Measurements from ENCODE around the gene FOXA3.
A peak's percentile ranks its signal among the peaks of the same experiment; 100 is the strongest.

Gene FOXA3

DNA sequence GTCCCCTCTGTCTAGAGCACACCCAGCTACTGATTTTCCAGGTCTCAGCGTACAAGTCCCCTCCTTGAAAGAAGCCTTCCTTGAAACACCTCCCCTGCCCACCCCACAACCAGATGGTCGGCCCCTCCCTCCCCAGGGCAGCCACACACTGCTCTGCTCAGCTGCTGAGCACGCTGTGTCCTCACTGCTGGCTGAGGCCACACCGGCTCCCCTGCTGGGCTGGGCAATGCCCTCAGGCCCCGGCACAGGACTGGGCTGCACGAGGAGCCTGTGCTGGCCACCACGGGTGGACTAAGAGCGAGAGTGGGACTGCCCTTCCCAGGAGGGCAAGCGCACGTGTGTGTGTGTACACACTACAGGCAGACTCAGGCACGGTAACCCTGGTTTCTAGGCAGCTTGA, 37.2 kb upstream of the FOXA3 start:
- Histone ChIP-seq H3K9ac (no peak overlapping the region), H3K36me3 (ENCODE audit: insufficient read depth) (0 out of 2 replicates have a peak, but pooled peaks cover under 1% of the 10 kb centered on the region), H3K4me3 (IDR thresholded peaks at IDR 0.05; ENCODE audit: insufficient read depth, low read depth, low read length) (no peak overlapping the region), H3K27ac (no peak overlapping the region; the same call in 1 of the 2 replicates), H4K20me1 (ENCODE audit: insufficient read depth) (no peaks in the 10 kb centered on the region), H3K79me2 (ENCODE audit: insufficient read depth, low read depth) (no peaks in the 10 kb centered on the region), H2AFZ (ENCODE audit: low read depth) (no peak overlapping the region), H3K4me2 (no peak overlapping the region; the same call in 1 of the 2 replicates), H3K4me1 (ENCODE audit: low read depth, poor library complexity, severe bottlenecking) (peaks cover 48% of the 10 kb centered on the region), H3K27me3 (ENCODE audit: insufficient read depth, low read depth) (no peaks in the 10 kb centered on the region)
- TF ChIP-seq, protein P1, sequence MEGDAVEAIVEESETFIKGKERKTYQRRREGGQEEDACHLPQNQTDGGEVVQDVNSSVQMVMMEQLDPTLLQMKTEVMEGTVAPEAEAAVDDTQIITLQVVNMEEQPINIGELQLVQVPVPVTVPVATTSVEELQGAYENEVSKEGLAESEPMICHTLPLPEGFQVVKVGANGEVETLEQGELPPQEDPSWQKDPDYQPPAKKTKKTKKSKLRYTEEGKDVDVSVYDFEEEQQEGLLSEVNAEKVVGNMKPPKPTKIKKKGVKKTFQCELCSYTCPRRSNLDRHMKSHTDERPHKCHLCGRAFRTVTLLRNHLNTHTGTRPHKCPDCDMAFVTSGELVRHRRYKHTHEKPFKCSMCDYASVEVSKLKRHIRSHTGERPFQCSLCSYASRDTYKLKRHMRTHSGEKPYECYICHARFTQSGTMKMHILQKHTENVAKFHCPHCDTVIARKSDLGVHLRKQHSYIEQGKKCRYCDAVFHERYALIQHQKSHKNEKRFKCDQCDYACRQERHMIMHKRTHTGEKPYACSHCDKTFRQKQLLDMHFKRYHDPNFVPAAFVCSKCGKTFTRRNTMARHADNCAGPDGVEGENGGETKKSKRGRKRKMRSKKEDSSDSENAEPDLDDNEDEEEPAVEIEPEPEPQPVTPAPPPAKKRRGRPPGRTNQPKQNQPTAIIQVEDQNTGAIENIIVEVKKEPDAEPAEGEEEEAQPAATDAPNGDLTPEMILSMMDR (conservative IDR thresholded peaks at IDR 0.05; ENCODE audit: low read depth, low read length): no peak

DNA sequence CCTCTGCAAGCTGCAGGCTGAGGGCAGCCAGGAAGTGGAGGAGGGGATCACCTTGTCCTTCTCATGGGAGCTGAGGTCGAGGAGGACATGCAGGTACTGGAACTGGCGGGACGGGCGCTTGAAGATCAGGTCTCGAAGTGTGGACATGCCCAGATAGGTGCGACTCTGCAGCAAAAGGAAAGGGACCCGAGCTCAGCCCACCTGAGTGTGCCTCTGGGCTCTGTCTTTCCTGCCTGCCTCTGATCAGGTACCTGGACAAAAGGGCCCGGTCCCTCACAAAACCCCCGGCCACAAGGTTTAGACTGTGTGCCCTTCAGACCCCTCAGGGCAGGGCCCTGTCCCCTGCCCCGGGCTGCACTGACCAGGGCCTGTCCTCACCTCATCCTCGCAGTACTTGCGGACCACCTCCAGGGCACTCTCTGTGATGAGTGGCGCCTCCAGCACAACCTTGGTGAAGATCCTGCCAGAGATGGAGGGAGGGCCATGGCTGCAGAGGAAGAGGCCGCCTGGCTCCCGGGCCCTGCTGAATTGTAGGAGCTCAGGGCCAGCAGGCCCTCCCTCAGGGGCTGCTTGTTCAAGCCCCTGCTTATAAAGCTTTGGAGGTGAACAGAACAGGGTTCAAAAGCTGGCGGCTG, 36.5 kb upstream of the FOXA3 start:
- Histone ChIP-seq H4K20me1 (ENCODE audit: insufficient read depth) (no peaks in the 10 kb centered on the region), H3K27me3 (ENCODE audit: insufficient read depth, low read depth) (no peaks in the 10 kb centered on the region), H3K4me3 (IDR thresholded peaks at IDR 0.05; ENCODE audit: insufficient read depth, low read depth, low read length) (no peak overlapping the region), H3K79me2 (ENCODE audit: insufficient read depth, low read depth) (no peaks in the 10 kb centered on the region), H3K4me1 (ENCODE audit: low read depth, poor library complexity, severe bottlenecking) (peaks cover 48% of the 10 kb centered on the region), H2AFZ (ENCODE audit: low read depth) (no peak overlapping the region), H3K9ac (no peak overlapping the region), H3K4me2 (peak overlapping the region; percentile 9; the same call in 1 of the 2 replicates), H3K27ac (no peak overlapping the region; the same call in 1 of the 2 replicates), H3K36me3 (ENCODE audit: insufficient read depth) (0 out of 2 replicates have a peak, but pooled peaks cover 6% of the 10 kb centered on the region)
- TF ChIP-seq, protein P1 (conservative IDR thresholded peaks at IDR 0.05; ENCODE audit: low read depth, low read length): no peak

DNA sequence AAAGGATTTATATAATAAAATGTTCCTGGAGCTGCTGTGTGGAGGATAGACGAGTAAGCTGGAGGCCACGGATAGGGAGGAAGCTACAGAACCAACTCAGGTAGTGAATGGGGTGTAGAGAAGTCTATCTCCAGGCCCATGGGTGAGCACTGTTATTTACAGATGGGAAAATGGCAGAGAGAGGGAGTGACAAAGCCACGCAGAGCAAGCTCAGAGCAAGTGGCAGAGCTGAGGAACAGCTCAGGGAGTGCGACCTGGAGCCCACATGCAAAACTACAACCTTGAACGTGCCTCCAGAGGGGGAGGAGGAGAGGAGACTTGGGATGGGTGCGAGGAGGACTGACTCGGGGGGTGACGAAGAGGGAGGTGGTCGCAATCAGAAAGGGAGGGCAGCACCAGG, 35.6 kb upstream of the FOXA3 start:
- 0 out of 2 replicates have a peak, but pooled peaks cover 6% of the 10 kb centered on the region for H3K36me3 ChIP-seq (ENCODE audit: insufficient read depth)
- TF ChIP-seq, protein P1 (conservative IDR thresholded peaks at IDR 0.05; ENCODE audit: low read depth, low read length): no peak

DNA sequence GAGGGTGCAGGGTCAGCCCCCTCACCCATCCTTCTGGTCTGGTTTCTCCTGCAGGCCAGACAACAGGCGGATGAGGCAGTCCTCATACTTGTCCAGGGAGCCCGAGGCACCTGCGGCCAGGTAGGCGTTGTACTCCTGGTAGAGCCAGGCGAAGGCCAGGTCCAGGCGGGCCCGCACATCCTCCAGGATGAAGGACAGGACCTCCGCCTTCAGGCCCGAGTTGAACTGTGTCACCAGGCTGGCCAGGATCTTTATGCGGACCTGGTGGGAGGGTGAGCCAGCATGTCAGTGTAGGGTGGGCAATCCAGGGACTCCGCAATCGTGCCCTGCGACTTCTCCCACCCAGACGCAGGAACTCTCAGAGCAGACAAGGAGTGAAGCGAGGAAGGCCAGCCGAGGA, 35.2 kb upstream of the FOXA3 start:
- TF ChIP-seq, protein P1 (conservative IDR thresholded peaks at IDR 0.05; ENCODE audit: low read depth, low read length): no peak
- H4K20me1 ChIP-seq (ENCODE audit: insufficient read depth): no peaks in the 10 kb centered on the region
- H3K79me2 ChIP-seq (ENCODE audit: insufficient read depth, low read depth): no peaks in the 10 kb centered on the region
- H2AFZ ChIP-seq (ENCODE audit: low read depth): no peak overlapping the region
- H3K4me1 ChIP-seq (ENCODE audit: low read depth, poor library complexity, severe bottlenecking): peaks cover 43% of the 10 kb centered on the region
- H3K27me3 ChIP-seq (ENCODE audit: insufficient read depth, low read depth): no peaks in the 10 kb centered on the region
- H3K36me3 ChIP-seq (ENCODE audit: insufficient read depth): 0 out of 2 replicates have a peak, but pooled peaks cover 6% of the 10 kb centered on the region
- H3K4me2 ChIP-seq: no peak overlapping the region
- H3K27ac ChIP-seq: no peak overlapping the region
- H3K9ac ChIP-seq: no peak overlapping the region
- H3K4me3 ChIP-seq (IDR thresholded peaks at IDR 0.05; ENCODE audit: insufficient read depth, low read depth, low read length): no peak overlapping the region

More for the DNA sequence above, 35.6 kb upstream of the FOXA3 start:
- Histone ChIP-seq H3K4me1 (ENCODE audit: low read depth, poor library complexity, severe bottlenecking) (peaks cover 47% of the 10 kb centered on the region), H4K20me1 (ENCODE audit: insufficient read depth) (no peaks in the 10 kb centered on the region), H3K27ac (no peak overlapping the region), H3K27me3 (ENCODE audit: insufficient read depth, low read depth) (no peaks in the 10 kb centered on the region), H3K4me2 (no peak overlapping the region), H3K79me2 (ENCODE audit: insufficient read depth, low read depth) (no peaks in the 10 kb centered on the region), H2AFZ (ENCODE audit: low read depth) (no peak overlapping the region), H3K4me3 (IDR thresholded peaks at IDR 0.05; ENCODE audit: insufficient read depth, low read depth, low read length) (no peak overlapping the region), H3K9ac (no peak overlapping the region)

All from KMS-11 (cell line).